Vagina (tissue), 2 donors: ENCODE results near the gene ZMIZ1.

Source experiments
- POLR2A ChIP-seq, 2 donors: fragments of 450-650 bp; IDR thresholded peaks; one replicate each; pipeline ENCODE4 v1.6.1; 2017; ENCODE audit warnings: antibody characterized with exemption in 2 of 2, mild to moderate bottlenecking in 2 of 2, moderate library complexity in 2 of 2
- POLR2AphosphoS5 ChIP-seq, 2 donors: sonication (generic); formaldehyde crosslinking; IDR thresholded peaks; one replicate each; pipeline ENCODE4 v1.9.0; 2017; ENCODE audit warnings: antibody characterized with exemption in 2 of 2, mild to moderate bottlenecking in 2 of 2, low read depth in 1 of 2; ENCODE audit not compliant: insufficient read depth in 1 of 2
- TF ChIP-seq, protein P1 (sequence below), 3 experiments: fragments of 450-650 bp in 2 of 3; fragments of 200-600 bp in 1 of 3; sonication (generic) in 1 of 3; IDR thresholded peaks; one replicate each; pipeline ENCODE4 v1.5.1; 2017 to 2019; ENCODE audit warnings: antibody characterized with exemption in 3 of 3, mild to moderate bottlenecking in 2 of 3, moderate library complexity in 2 of 3

DNA sequence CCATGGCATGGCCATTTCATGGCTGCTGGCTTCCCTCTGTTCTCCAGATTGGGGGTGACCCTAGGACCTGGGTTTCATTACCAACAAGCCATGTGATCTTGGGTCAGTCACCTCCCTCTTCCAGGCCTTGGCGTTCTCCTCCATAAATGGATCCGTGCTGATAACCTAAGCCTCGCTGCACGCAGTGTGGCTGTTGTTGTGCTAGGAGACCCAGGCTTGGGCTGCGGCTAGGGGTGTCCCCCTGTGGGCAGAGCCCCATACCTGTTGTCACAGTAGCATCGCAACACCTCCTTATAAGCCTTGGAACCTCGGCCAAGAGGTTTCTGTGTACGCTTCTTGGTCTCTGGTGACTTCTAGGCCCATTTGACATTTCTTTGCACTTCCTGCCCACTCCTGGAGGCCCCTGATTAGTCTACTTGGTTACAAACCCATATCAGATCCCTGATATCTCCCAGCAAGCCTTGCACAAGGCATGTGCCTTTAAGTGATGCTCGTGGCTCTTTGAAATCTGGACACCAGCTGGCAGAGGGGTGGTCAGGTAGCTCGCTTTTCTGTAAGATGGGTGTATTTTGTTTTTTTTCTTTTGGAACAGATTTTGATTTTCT, 23.6 kb downstream of the ZMIZ1 start:
- TF ChIP-seq, protein P1, sequence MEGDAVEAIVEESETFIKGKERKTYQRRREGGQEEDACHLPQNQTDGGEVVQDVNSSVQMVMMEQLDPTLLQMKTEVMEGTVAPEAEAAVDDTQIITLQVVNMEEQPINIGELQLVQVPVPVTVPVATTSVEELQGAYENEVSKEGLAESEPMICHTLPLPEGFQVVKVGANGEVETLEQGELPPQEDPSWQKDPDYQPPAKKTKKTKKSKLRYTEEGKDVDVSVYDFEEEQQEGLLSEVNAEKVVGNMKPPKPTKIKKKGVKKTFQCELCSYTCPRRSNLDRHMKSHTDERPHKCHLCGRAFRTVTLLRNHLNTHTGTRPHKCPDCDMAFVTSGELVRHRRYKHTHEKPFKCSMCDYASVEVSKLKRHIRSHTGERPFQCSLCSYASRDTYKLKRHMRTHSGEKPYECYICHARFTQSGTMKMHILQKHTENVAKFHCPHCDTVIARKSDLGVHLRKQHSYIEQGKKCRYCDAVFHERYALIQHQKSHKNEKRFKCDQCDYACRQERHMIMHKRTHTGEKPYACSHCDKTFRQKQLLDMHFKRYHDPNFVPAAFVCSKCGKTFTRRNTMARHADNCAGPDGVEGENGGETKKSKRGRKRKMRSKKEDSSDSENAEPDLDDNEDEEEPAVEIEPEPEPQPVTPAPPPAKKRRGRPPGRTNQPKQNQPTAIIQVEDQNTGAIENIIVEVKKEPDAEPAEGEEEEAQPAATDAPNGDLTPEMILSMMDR (IDR thresholded peaks at IDR 0.05) = no peak
- TF ChIP-seq POLR2AphosphoS5 (IDR thresholded peaks at IDR 0.05; ENCODE audit: insufficient read depth in 1 of 2, low read depth in 1 of 2) (no peak), POLR2A (IDR thresholded peaks at IDR 0.05) (no peak)
